Cardiac muscle cell (in vitro differentiated cells and primary cell): ENCODE results near the gene CRADD. TPM values are rescaled to one million over a fixed set of nuclear protein-coding genes. Genes with fewer than 3 reads are reported as not detected.

Source experiments
- DNase-seq, 2 donors: peaks; one replicate each; pipeline versions ENCODE4 v3.0.0 to v3.0.0-alpha.2; 2010 to 2017; ENCODE audit warnings: low read depth in 1 of 2, low spot score in 1 of 2
- H3K27ac ChIP-seq: fragments of 200-600 bp; sonication (generic); 2 replicates; pipeline ENCODE4 v1.5.1; 2016
- H3K27me3 ChIP-seq: fragments of 200-600 bp; sonication (generic); 2 replicates; pipeline ENCODE4 v1.6.0; 2016; ENCODE audit warnings: control low read depth
- H3K36me3 ChIP-seq: fragments of 200-600 bp; sonication (generic); 2 replicates; pipeline ENCODE4 v1.5.1; 2016; ENCODE audit warnings: control low read depth
- H3K4me1 ChIP-seq: fragments of 200-600 bp; sonication (generic); 2 replicates; pipeline ENCODE4 v1.8.1; 2017; ENCODE audit warnings: low read depth, mild to moderate bottlenecking, mixed run types
- H3K4me3 ChIP-seq: fragments of 200-600 bp; sonication (generic); 2 replicates; pipeline ENCODE4 v1.5.1; 2016; ENCODE audit warnings: mild to moderate bottlenecking
- H3K9me3 ChIP-seq: fragments of 200-600 bp; sonication (generic); 2 replicates; pipeline ENCODE4 v1.5.1; 2017; ENCODE audit warnings: low read depth, mild to moderate bottlenecking, control low read depth
- CTCF ChIP-seq: IDR thresholded peaks from 2 replicates; pipeline ENCODE4 v1.5.1; 2012; ENCODE audit warnings: low read depth, mild to moderate bottlenecking, low read length
- polyA plus RNA-seq: library from polyadenylated mRNA; unstranded; fragments of >200 nt; fragmentation: Nextera tagmentation; extraction: Ambion mirVana; gene quantifications from 2 replicates; pipeline ENCODE4 v1.2.1, GENCODE V29; 2016
- total RNA-seq: library from RNA; depleted of rRNA; stranded (reverse); fragments of >200 nt; gene quantifications from 2 replicates; pipeline ENCODE4 v1.2.3, GENCODE V29; 2016

CRADD gene
- total and polyA plus RNA-seq, 2 experiments from 2014 or later: 13.8 to 37.9 TPM

- H3K27ac ChIP-seq: no peak overlapping the region
- H3K27me3 ChIP-seq: no peaks in the 10 kb centered on the region
- TF ChIP-seq CTCF: no peak
- DNase-seq: peak in 1 of 2 donors; percentile 25
- no peaks in the 10 kb centered on the region for H3K4me1 ChIP-seq
- no peaks in the 10 kb centered on the region for H3K36me3 ChIP-seq
- no peaks in the 10 kb centered on the region for H3K9me3 ChIP-seq
- no peak overlapping the region for H3K4me3 ChIP-seq
Observed at GRCh38 chr12:93734784-93735183, 57.6 kb downstream of the CRADD start.

- no peaks in the 10 kb centered on the region for H3K9me3 ChIP-seq
- TF ChIP-seq CTCF: no peak
- H3K27ac ChIP-seq: no peak overlapping the region
- no peaks in the 10 kb centered on the region for H3K27me3 ChIP-seq
- no peak for DNase-seq
- H3K4me3 ChIP-seq: no peak overlapping the region
- H3K4me1 ChIP-seq: peaks cover 10% of the 10 kb centered on the region
- no peaks in the 10 kb centered on the region for H3K36me3 ChIP-seq
Observed at GRCh38 chr12:93736640-93737178, 59.5 kb downstream of the CRADD start.

GRCh38 chr12:93737457-93738198, 60.5 kb downstream of the CRADD start:
- TF ChIP-seq CTCF: no peak

GRCh38 chr12:93738199-93739058, 61.3 kb downstream of the CRADD start:
- no peak for DNase-seq
- H3K36me3 ChIP-seq: no peaks in the 10 kb centered on the region
- no peak for TF ChIP-seq CTCF
- peaks cover 14% of the 10 kb centered on the region for H3K4me1 ChIP-seq
- no peaks in the 10 kb centered on the region for H3K9me3 ChIP-seq
- H3K27me3 ChIP-seq: no peaks in the 10 kb centered on the region
- H3K4me3 ChIP-seq: no peak overlapping the region
- no peak overlapping the region for H3K27ac ChIP-seq

More at GRCh38 chr12:93737457-93738198, 60.5 kb downstream of the CRADD start:
- no peak for DNase-seq
- H3K36me3 ChIP-seq: no peaks in the 10 kb centered on the region
- H3K4me1 ChIP-seq: peaks cover 14% of the 10 kb centered on the region
- H3K27me3 ChIP-seq: no peaks in the 10 kb centered on the region
- H3K27ac ChIP-seq: no peak overlapping the region
- H3K4me3 ChIP-seq: no peak overlapping the region
- no peaks in the 10 kb centered on the region for H3K9me3 ChIP-seq

GRCh38 chr12:93740751-93741150, 63.6 kb downstream of the CRADD start:
- no peak for TF ChIP-seq CTCF
- Histone ChIP-seq H3K4me1 (peaks cover 14% of the 10 kb centered on the region), H3K9me3 (no peaks in the 10 kb centered on the region), H3K4me3 (no peak overlapping the region), H3K27me3 (no peaks in the 10 kb centered on the region), H3K27ac (no peak overlapping the region), H3K36me3 (no peaks in the 10 kb centered on the region)
- no peak for DNase-seq
